GM23338 (cell line): ENCODE data around the gene TMEM229A. TPM values are rescaled to one million over a fixed set of nuclear protein-coding genes. Genes with fewer than 3 reads are reported as not detected.

Source experiments
- ATAC-seq: fragments of 200-7000 bp; cut with Tn5 transposase; 3 replicates; pipeline ENCODE4 v1.9.1; 2020
- DNase-seq: peaks from one replicate; pipeline ENCODE4 v3.0.0-alpha.2; 2015; ENCODE audit warnings: low spot score
- H2AFZ ChIP-seq: fragments of 200-600 bp; sonication (generic); 2 replicates; pipeline ENCODE4 v1.8.0; 2016; ENCODE audit warnings: antibody characterized with exemption, mild to moderate bottlenecking, moderate library complexity
- H3F3A ChIP-seq: fragments of 200-600 bp; sonication (generic); replicated peaks from 2 replicates; pipeline ENCODE4 v1.8.0; 2017; ENCODE audit warnings: antibody characterized with exemption, mixed run types, low read depth
- H3K27ac ChIP-seq: fragments of 200-600 bp; sonication (generic); 2 replicates; pipeline ENCODE4 v1.6.1; 2016; ENCODE audit warnings: low read depth
- H3K27me3 ChIP-seq: fragments of 200-600 bp; sonication (generic); 2 replicates; pipeline ENCODE4 v1.8.0; 2016; ENCODE audit warnings: mild to moderate bottlenecking, mixed run types, moderate library complexity; ENCODE audit not compliant: insufficient read depth
- H3K36me3 ChIP-seq: fragments of 200-600 bp; sonication (generic); 2 replicates; pipeline ENCODE4 v1.8.0; 2016; ENCODE audit warnings: mild to moderate bottlenecking; ENCODE audit not compliant: insufficient read depth
- H3K4me1 ChIP-seq: fragments of 200-600 bp; sonication (generic); 2 replicates; pipeline ENCODE4 v1.8.0; 2016; ENCODE audit warnings: mild to moderate bottlenecking, moderate library complexity; ENCODE audit not compliant: insufficient read depth
- H3K4me2 ChIP-seq: fragments of 200-600 bp; sonication (generic); 2 replicates; pipeline ENCODE4 v1.7.1; 2017; ENCODE audit warnings: mixed run types
- H3K4me3 ChIP-seq: fragments of 200-600 bp; sonication (generic); 2 replicates; pipeline ENCODE4 v1.6.1; 2016; ENCODE audit warnings: mixed run types
- H3K79me2 ChIP-seq: fragments of 200-600 bp; sonication (generic); replicated peaks from 2 replicates; pipeline ENCODE4 v1.8.0; 2017; ENCODE audit warnings: mild to moderate bottlenecking; ENCODE audit not compliant: insufficient read depth
- H3K9me2 ChIP-seq: fragments of 200-600 bp; sonication (generic); 2 replicates; pipeline ENCODE4 v1.8.0; 2017; ENCODE audit not compliant: insufficient read depth
- H4K20me1 ChIP-seq: fragments of 200-600 bp; sonication (generic); replicated peaks from 2 replicates; pipeline ENCODE4 v1.8.0; 2017; ENCODE audit warnings: mild to moderate bottlenecking; ENCODE audit not compliant: insufficient read depth
- H3K27ac Mint-ChIP-seq: 2 replicates; pipeline ENCODE4 v1.8.0; 2020; ENCODE audit warnings: inconsistent platforms, mild to moderate bottlenecking, moderate library complexity, mixed read lengths
- H3K27me3 Mint-ChIP-seq: 3 replicates; pipeline ENCODE4 v1.8.0; 2022; ENCODE audit warnings: low read depth, mild to moderate bottlenecking, moderate library complexity, mixed read lengths, inconsistent platforms; ENCODE audit not compliant: insufficient read depth, poor library complexity
- H3K36me3 Mint-ChIP-seq: 3 replicates; pipeline ENCODE4 v1.8.0; 2021; ENCODE audit warnings: low read depth, mild to moderate bottlenecking, inconsistent platforms, moderate library complexity, mixed read lengths
- H3K4me1 Mint-ChIP-seq: 3 replicates; pipeline ENCODE4 v1.8.0; 2020; ENCODE audit warnings: mild to moderate bottlenecking, inconsistent platforms, mixed read lengths
- H3K4me3 Mint-ChIP-seq: 3 replicates; pipeline ENCODE4 v1.8.0; 2021; ENCODE audit warnings: moderate library complexity, mild to moderate bottlenecking, inconsistent platforms, mixed read lengths
- H3K9me3 Mint-ChIP-seq: 3 replicates; pipeline ENCODE4 v1.8.0; 2020; ENCODE audit warnings: moderate library complexity, mild to moderate bottlenecking, inconsistent platforms, mixed read lengths
- CREB1 ChIP-seq: fragments of 250-450 bp; sonication (Bioruptor Pico); IDR thresholded peaks from 2 replicates; pipeline ENCODE4 v1.5.0; 2020; ENCODE audit warnings: low read depth, mild to moderate bottlenecking, moderate library complexity
- CTCF ChIP-seq, 2 experiments: fragments of 200-600 bp in 1 of 2; sonication (generic) in 1 of 2; conservative IDR thresholded peaks; 2 replicates each; pipeline versions ENCODE4 v1.5.1 to v1.6.1; 2016 to 2017; ENCODE audit warnings: antibody characterized with exemption in 2 of 2, low read depth in 2 of 2, mild to moderate bottlenecking in 2 of 2, moderate library complexity in 1 of 2
- ETS1 ChIP-seq: IDR thresholded peaks from 2 replicates; pipeline ENCODE4 v1.6.1; 2016; ENCODE audit warnings: antibody characterized with exemption
- EZH2 ChIP-seq: fragments of 200-600 bp; sonication (generic); IDR thresholded peaks from one replicate; pipeline ENCODE4 v1.8.0; 2017; ENCODE audit warnings: antibody characterized with exemption, mild to moderate bottlenecking, low read depth; ENCODE audit not compliant: unreplicated experiment
- EZH2phosphoT487 ChIP-seq: fragments of 200-600 bp; sonication (generic); IDR thresholded peaks from one replicate; pipeline ENCODE4 v1.8.1; 2018; ENCODE audit warnings: antibody characterized with exemption; ENCODE audit not compliant: unreplicated experiment
- JUNB ChIP-seq: IDR thresholded peaks from one replicate; pipeline ENCODE4 v1.6.1; 2016; ENCODE audit warnings: antibody characterized with exemption; ENCODE audit not compliant: unreplicated experiment
- NANOG ChIP-seq: IDR thresholded peaks from 2 replicates; pipeline ENCODE4 v1.6.1; 2016; ENCODE audit warnings: antibody characterized with exemption, borderline replicate concordance
- POLR2AphosphoS5 ChIP-seq: IDR thresholded peaks from 2 replicates; pipeline ENCODE4 v1.6.1; 2016; ENCODE audit warnings: antibody characterized with exemption, low read depth
- REST ChIP-seq: IDR thresholded peaks from one replicate; pipeline ENCODE4 v1.6.1; 2018; ENCODE audit warnings: antibody characterized with exemption; ENCODE audit not compliant: unreplicated experiment
- STAT1 ChIP-seq: IDR thresholded peaks from one replicate; pipeline ENCODE4 v1.6.1; 2016; ENCODE audit warnings: antibody characterized with exemption; ENCODE audit not compliant: unreplicated experiment
- ZNF114 ChIP-seq: fragments of 250-450 bp; sonication (Bioruptor Pico); IDR thresholded peaks from 2 replicates; pipeline ENCODE4 v1.5.0; 2020; ENCODE audit warnings: mild to moderate bottlenecking, moderate library complexity
- ZNF331 ChIP-seq: fragments of 250-450 bp; sonication (Bioruptor Pico); IDR thresholded peaks from 2 replicates; pipeline ENCODE4 v1.5.0; 2020; ENCODE audit warnings: low read depth, mild to moderate bottlenecking, moderate library complexity
- ZNF462 ChIP-seq: fragments of 250-450 bp; sonication (Bioruptor Pico); IDR thresholded peaks from 2 replicates; pipeline ENCODE4 v1.5.0; 2020; ENCODE audit warnings: mild to moderate bottlenecking, moderate library complexity
- polyA plus RNA-seq: library from polyadenylated mRNA; unstranded; fragments of >200 nt; fragmentation: Nextera tagmentation; extraction: Ambion mirVana; gene quantifications from 2 replicates; pipeline ENCODE4 v1.2.1, GENCODE V29; 2016
- total RNA-seq: library from RNA; depleted of rRNA; stranded (reverse); fragments of >200 nt; shearing (Covaris generic); gene quantifications from 2 replicates; pipeline ENCODE4 v1.2.3, GENCODE V29; 2014

TMEM229A gene
- total and polyA plus RNA-seq, 2 experiments from 2014 or later = 0.63 to 0.80 TPM

- Histone ChIP-seq H3K4me2 (no peak overlapping the region), H2AFZ (no peak overlapping the region), H3K36me3 (no peaks in the 10 kb centered on the region), H3K9me2 (no peaks in the 10 kb centered on the region; the same call in 1 of the 2 replicates), H3K27ac (no peak overlapping the region), H4K20me1 (no peaks in the 10 kb centered on the region), H3F3A (no peaks in the 10 kb centered on the region), H3K4me1 (peaks cover 12% of the 10 kb centered on the region; the same call in 1 of the 2 replicates), H3K27me3 (no peaks in the 10 kb centered on the region), H3K79me2 (no peaks in the 10 kb centered on the region), H3K4me3 (no peak overlapping the region)
- no peak for ATAC-seq
- Mint-ChIP-seq H3K4me1 (peaks cover 16% of the 10 kb centered on the region), H3K36me3 (no peaks in the 10 kb centered on the region), H3K27me3 (peaks cover 10% of the 10 kb centered on the region), H3K9me3 (peaks cover 7% of the 10 kb centered on the region; the same call in 1 of the 3 replicates), H3K27ac (no peak overlapping the region), H3K4me3 (no peak overlapping the region)
- TF ChIP-seq CREB1 (CRISPR knock-in tag) = no peak
- TF ChIP-seq REST = no peak
- TF ChIP-seq STAT1 = no peak
- no peak for TF ChIP-seq EZH2
- no peak for TF ChIP-seq EZH2phosphoT487
- TF ChIP-seq ETS1 = no peak
- TF ChIP-seq JUNB = no peak
- no peak for TF ChIP-seq NANOG
- no peak for TF ChIP-seq ZNF331 (CRISPR knock-in tag)
- no peak for TF ChIP-seq ZNF114 (CRISPR knock-in tag)
- TF ChIP-seq POLR2AphosphoS5 = no peak
- TF ChIP-seq CTCF (conservative IDR thresholded peaks at IDR 0.05; ENCODE audit: low read depth in 2 of 2) = no peak
- no peak for TF ChIP-seq ZNF462 (CRISPR knock-in tag)
- DNase-seq = no peak
Measured at GRCh38 chr7:123996327-123996625, 36.6 kb downstream of the TMEM229A start.
